CD8-positive, alpha-beta memory T cell (primary cell): Measurements from ENCODE around the gene PTP4A1. TPM values are rescaled to one million over a fixed set of nuclear protein-coding genes. Genes with fewer than 3 reads are reported as not detected.

Source experiments
- CTCF ChIA-PET: fragments of 350-600 bp; sonication (Branson Sonifier 250); formaldehyde crosslinking; loops from one replicate; lab custom pipeline; 2021; ENCODE audit warnings: antibody characterized with exemption; lab: Charles Lee
- POLR2A ChIA-PET: fragments of 350-600 bp; sonication (Branson Sonifier 250); formaldehyde crosslinking; loops from one replicate; lab custom pipeline; 2021; ENCODE audit warnings: antibody characterized with exemption; lab: Charles Lee
- DNase-seq, 5 donors: peaks; one replicate each; pipeline versions ENCODE4 v3.0.0 to v3.0.0-alpha.2; 2020 to 2022; ENCODE audit warnings: mixed read lengths in 1 of 5
- H3K27ac ChIP-seq: one replicate; pipeline ENCODE4 v1.7.0; 2013; ENCODE audit warnings: low read depth, mild to moderate bottlenecking, low read length, moderate library complexity
- H3K27me3 ChIP-seq: 2 replicates; pipeline ENCODE4 v1.7.0; 2013; ENCODE audit warnings: low read length, mild to moderate bottlenecking; ENCODE audit not compliant: insufficient read depth, poor library complexity, severe bottlenecking
- H3K36me3 ChIP-seq: 2 replicates; pipeline ENCODE4 v1.7.0; 2013; ENCODE audit warnings: mild to moderate bottlenecking, low read length, moderate library complexity; ENCODE audit not compliant: insufficient read depth
- H3K4me1 ChIP-seq: 2 replicates; pipeline ENCODE4 v1.7.0; 2013; ENCODE audit warnings: mild to moderate bottlenecking, low read length, moderate library complexity; ENCODE audit not compliant: insufficient read depth
- H3K4me3 ChIP-seq: 2 replicates; pipeline ENCODE4 v1.7.0; 2013; ENCODE audit warnings: mild to moderate bottlenecking, low read length
- H3K9me3 ChIP-seq: 2 replicates; pipeline ENCODE4 v1.7.0; 2013; ENCODE audit warnings: mild to moderate bottlenecking, low read length
- H3K27ac Mint-ChIP-seq, 8 donors: one replicate each; pipeline ENCODE4 v1.8.0; 2020 to 2021; ENCODE audit warnings: mixed read lengths in 8 of 8, mild to moderate bottlenecking in 6 of 8, inconsistent platforms in 3 of 8, moderate library complexity in 3 of 8
- H3K27me3 Mint-ChIP-seq, 2 donors: one replicate each; pipeline ENCODE4 v1.8.0; 2020 to 2021; ENCODE audit warnings: mixed read lengths in 2 of 2, mild to moderate bottlenecking in 1 of 2, moderate library complexity in 1 of 2
- H3K36me3 Mint-ChIP-seq, 3 donors: one replicate each; pipeline ENCODE4 v1.8.0; 2020 to 2021; ENCODE audit warnings: mixed read lengths in 3 of 3, inconsistent platforms in 1 of 3, mild to moderate bottlenecking in 1 of 3
- H3K4me1 Mint-ChIP-seq, 3 donors: one replicate each; pipeline ENCODE4 v1.8.0; 2020 to 2021; ENCODE audit warnings: mixed read lengths in 3 of 3, inconsistent platforms in 1 of 3, mild to moderate bottlenecking in 1 of 3
- H3K4me3 Mint-ChIP-seq, 7 donors: one replicate each; pipeline ENCODE4 v1.8.0; 2020 to 2021; ENCODE audit warnings: mixed read lengths in 7 of 7, mild to moderate bottlenecking in 6 of 7, moderate library complexity in 4 of 7, inconsistent platforms in 2 of 7
- H3K9me3 Mint-ChIP-seq, 5 donors: one replicate each; pipeline ENCODE4 v1.8.0; 2020 to 2022; ENCODE audit warnings: mixed read lengths in 5 of 5, mild to moderate bottlenecking in 3 of 5, moderate library complexity in 2 of 5, inconsistent platforms in 1 of 5
- polyA plus RNA-seq: library from polyadenylated mRNA; unstranded; fragments of 300-500 nt; fragmentation: Illumina TruSeq; gene quantifications from one replicate; pipeline ENCODE4 v1.2.3, GENCODE V29; 2021
- total RNA-seq, 2 experiments: library from RNA; stranded (reverse); gene quantifications; one replicate each; pipeline ENCODE4 v1.2.3, GENCODE V29; 2021

Gene PTP4A1
- total and polyA plus RNA-seq, 3 experiments from 2014 or later: 54.3 to 107 (median 92.3) TPM

DNA sequence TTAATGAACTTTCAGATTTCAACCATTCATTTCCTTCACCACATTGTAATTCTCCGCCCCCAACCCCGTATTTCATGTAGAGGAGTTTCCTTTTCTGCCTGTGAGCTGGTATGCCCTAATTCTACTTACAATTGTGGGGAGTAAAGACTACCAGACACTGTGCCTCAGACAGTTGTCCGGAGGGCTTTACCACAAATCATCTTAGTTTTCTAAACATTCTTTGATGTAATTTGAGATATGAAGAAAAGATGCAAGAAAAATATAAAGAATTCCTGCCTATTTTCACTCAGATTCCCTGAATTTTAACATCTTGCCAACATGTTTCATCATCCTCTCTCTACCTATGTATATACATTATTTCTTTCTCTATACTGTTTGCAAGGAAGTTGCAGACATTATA, 28.3 kb upstream of the PTP4A1 start:
- Mint-ChIP-seq H3K4me1 (peaks cover 0 to 8% (median 0%) of the 10 kb centered on the region in 3 donors), H3K27me3 (peaks cover 26 to 46% of the 10 kb centered on the region in 2 donors), H3K27ac (no peak overlapping the region), H3K36me3 (no peaks in the 10 kb centered on the region), H3K9me3 (no peaks in the 10 kb centered on the region), H3K4me3 (no peak overlapping the region)
- POLR2A ChIA-PET: no interaction called here
- Histone ChIP-seq H3K27me3 (no peaks in the 10 kb centered on the region), H3K36me3 (no peaks in the 10 kb centered on the region), H3K27ac (no peak overlapping the region), H3K4me1 (no peaks in the 10 kb centered on the region), H3K4me3 (no peak overlapping the region), H3K9me3 (no peaks in the 10 kb centered on the region)
- CTCF ChIA-PET: no interaction called here
- DNase-seq: no peak

DNA sequence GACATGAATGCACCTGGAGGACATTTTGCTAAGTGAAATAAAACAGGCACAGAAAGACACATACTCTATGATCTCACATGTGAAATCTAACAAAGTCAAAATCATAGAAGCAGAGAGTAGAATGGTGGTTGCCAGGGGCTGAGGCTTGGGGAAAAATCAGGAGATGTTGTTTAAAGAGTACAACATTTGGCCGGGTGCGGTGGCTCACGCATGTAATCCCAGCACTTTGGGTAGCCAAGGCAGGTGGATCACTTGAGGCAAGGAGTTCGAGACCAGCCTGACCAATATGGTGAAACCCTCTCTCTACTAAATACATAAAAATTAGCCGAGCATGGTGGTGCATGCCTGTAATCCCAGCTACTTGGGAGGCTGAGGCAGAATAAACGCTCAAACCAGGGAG, 26.0 kb upstream of the PTP4A1 start:
- Histone ChIP-seq H3K27me3 (no peaks in the 10 kb centered on the region), H3K9me3 (no peaks in the 10 kb centered on the region), H3K4me3 (no peak overlapping the region), H3K36me3 (no peaks in the 10 kb centered on the region), H3K27ac (no peak overlapping the region), H3K4me1 (no peaks in the 10 kb centered on the region)
- no peak for DNase-seq
- POLR2A ChIA-PET: no interaction called here
- no peak overlapping the region for H3K27ac Mint-ChIP-seq
- peaks cover 21 to 42% of the 10 kb centered on the region in 2 donors for H3K27me3 Mint-ChIP-seq
- no peaks in the 10 kb centered on the region for H3K36me3 Mint-ChIP-seq
- CTCF ChIA-PET: no interaction called here
- H3K9me3 Mint-ChIP-seq: no peaks in the 10 kb centered on the region
- peaks cover 0 to 8% (median 0%) of the 10 kb centered on the region in 3 donors for H3K4me1 Mint-ChIP-seq
- H3K4me3 Mint-ChIP-seq: no peak overlapping the region

DNA sequence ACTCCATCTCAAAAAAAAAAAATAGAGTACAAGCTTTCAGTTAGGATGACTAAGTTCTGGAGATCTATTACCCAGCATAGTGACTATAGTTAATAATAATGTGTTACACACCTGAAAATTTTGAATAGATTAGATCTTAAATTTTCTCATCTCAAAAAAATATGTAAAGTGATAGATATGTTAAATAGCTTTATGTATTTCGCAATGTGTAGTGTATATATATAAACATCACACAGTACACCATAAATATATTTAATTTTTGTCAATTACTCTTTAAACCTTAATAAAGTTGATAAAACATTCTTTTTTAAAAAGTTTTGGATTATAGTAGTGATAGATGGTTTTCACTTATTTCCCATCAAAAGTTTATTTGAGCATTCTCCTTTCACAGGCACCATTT, 25.6 kb upstream of the PTP4A1 start:
- H3K36me3 ChIP-seq: no peaks in the 10 kb centered on the region
- no peaks in the 10 kb centered on the region for H3K9me3 ChIP-seq
- no peaks in the 10 kb centered on the region for H3K36me3 Mint-ChIP-seq
- ChIA-PET CTCF (no interaction called here), POLR2A (no interaction called here)
- H3K4me1 ChIP-seq: no peaks in the 10 kb centered on the region
- H3K27me3 ChIP-seq: no peaks in the 10 kb centered on the region
- peaks cover 18 to 39% of the 10 kb centered on the region in 2 donors for H3K27me3 Mint-ChIP-seq
- DNase-seq: no peak
- no peak overlapping the region for H3K4me3 Mint-ChIP-seq
- H3K4me3 ChIP-seq: no peak overlapping the region
- peaks cover 0 to 8% (median 0%) of the 10 kb centered on the region in 3 donors for H3K4me1 Mint-ChIP-seq
- H3K9me3 Mint-ChIP-seq: no peaks in the 10 kb centered on the region
- no peak overlapping the region for H3K27ac Mint-ChIP-seq
- H3K27ac ChIP-seq: no peak overlapping the region

DNA sequence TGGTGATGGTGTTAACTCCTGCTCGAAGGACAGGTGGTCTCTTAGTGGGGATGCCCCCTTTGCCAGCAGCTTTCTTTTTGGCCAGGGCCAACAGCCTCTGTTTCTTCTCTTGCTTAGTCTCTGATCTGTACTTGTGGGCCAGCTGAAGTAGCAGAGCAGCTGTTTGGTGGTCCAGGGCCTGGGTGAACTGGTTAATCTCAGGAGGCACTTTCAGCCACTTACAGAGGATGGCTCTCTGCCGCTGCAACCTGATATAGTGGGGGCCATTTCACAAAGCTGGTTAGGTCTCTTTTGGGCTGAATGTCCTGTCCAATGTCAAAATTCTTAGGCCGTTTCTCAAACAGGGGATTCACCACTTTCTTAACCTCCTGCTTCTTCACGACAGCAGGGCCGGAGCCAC, 23.2 kb upstream of the PTP4A1 start:
- H3K36me3 Mint-ChIP-seq: no peaks in the 10 kb centered on the region
- Histone ChIP-seq H3K36me3 (no peaks in the 10 kb centered on the region), H3K27me3 (no peaks in the 10 kb centered on the region), H3K27ac (no peak overlapping the region), H3K4me1 (no peaks in the 10 kb centered on the region), H3K9me3 (no peaks in the 10 kb centered on the region), H3K4me3 (no peak overlapping the region)
- peaks cover 0 to 2% (median 0%) of the 10 kb centered on the region in 5 donors for H3K9me3 Mint-ChIP-seq
- ChIA-PET CTCF (no interaction called here), POLR2A (no interaction called here)
- peaks cover 0 to 3% (median 0%) of the 10 kb centered on the region in 3 donors for H3K4me1 Mint-ChIP-seq
- no peak overlapping the region for H3K27ac Mint-ChIP-seq
- peaks cover 13 to 35% of the 10 kb centered on the region in 2 donors for H3K27me3 Mint-ChIP-seq
- DNase-seq: no peak
- H3K4me3 Mint-ChIP-seq: no peak overlapping the region

DNA sequence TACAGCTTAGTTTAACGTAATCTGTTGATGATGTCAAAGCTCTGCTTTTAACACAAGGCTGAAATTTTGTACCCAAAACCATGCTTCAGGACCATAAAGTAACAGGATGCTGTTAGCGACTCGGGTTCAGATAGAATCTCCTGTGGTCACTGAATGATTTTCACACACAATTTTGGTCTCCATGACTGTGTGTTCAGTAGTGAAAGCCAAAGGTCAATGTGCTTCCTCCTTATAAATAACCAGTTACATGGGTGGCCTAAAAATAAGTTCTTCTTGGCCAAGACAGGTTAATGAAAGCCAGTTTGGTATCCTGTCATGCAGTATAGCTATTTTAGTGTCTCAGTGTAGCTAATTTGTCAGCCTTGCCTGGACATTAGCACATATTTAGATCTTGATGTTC, 19.1 kb upstream of the PTP4A1 start:
- no peaks in the 10 kb centered on the region for H3K36me3 ChIP-seq
- no peak overlapping the region for H3K4me3 ChIP-seq
- H3K4me1 ChIP-seq: no peaks in the 10 kb centered on the region
- CTCF ChIA-PET: no interaction called here
- DNase-seq: no peak
- H3K9me3 Mint-ChIP-seq: peaks cover 0 to 2% (median 0%) of the 10 kb centered on the region in 5 donors
- H3K4me1 Mint-ChIP-seq: no peaks in the 10 kb centered on the region
- H3K27me3 Mint-ChIP-seq: peaks cover 2 to 42% of the 10 kb centered on the region in 2 donors
- no peak overlapping the region for H3K27ac Mint-ChIP-seq
- H3K36me3 Mint-ChIP-seq: no peaks in the 10 kb centered on the region
- POLR2A ChIA-PET: no interaction called here
- H3K27ac ChIP-seq: no peak overlapping the region
- H3K27me3 ChIP-seq: no peaks in the 10 kb centered on the region
- no peak overlapping the region for H3K4me3 Mint-ChIP-seq
- H3K9me3 ChIP-seq: no peaks in the 10 kb centered on the region

DNA sequence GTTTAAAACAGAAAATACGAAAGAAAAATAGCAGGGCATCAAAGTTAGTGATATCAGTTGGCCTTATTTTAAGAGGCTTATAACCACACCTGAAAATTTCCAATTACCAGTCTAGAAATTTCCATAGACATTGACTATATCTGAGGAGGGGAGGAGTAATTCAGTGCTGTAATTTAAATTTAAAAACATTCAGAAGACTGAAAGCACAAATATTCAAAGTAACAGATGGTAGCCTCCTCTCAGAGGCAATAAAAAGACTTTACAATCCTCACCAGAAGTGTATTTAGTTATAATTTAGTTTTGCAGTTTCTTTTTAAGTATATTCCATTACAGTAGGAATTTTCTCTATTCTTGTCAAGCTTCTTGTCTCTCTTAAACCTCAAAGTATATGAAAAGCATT, 18.4 kb upstream of the PTP4A1 start:
- POLR2A ChIA-PET: no interaction called here
- Histone ChIP-seq H3K27ac (no peak overlapping the region), H3K36me3 (no peaks in the 10 kb centered on the region), H3K27me3 (no peaks in the 10 kb centered on the region), H3K4me1 (no peaks in the 10 kb centered on the region), H3K9me3 (no peaks in the 10 kb centered on the region), H3K4me3 (no peak overlapping the region)
- H3K4me3 Mint-ChIP-seq: no peak overlapping the region
- CTCF ChIA-PET: no interaction called here
- no peaks in the 10 kb centered on the region for H3K4me1 Mint-ChIP-seq
- H3K9me3 Mint-ChIP-seq: peaks cover 0 to 2% (median 0%) of the 10 kb centered on the region in 5 donors
- no peak overlapping the region for H3K27ac Mint-ChIP-seq
- DNase-seq: no peak
- peaks cover 2 to 47% of the 10 kb centered on the region in 2 donors for H3K27me3 Mint-ChIP-seq
- H3K36me3 Mint-ChIP-seq: no peaks in the 10 kb centered on the region

DNA sequence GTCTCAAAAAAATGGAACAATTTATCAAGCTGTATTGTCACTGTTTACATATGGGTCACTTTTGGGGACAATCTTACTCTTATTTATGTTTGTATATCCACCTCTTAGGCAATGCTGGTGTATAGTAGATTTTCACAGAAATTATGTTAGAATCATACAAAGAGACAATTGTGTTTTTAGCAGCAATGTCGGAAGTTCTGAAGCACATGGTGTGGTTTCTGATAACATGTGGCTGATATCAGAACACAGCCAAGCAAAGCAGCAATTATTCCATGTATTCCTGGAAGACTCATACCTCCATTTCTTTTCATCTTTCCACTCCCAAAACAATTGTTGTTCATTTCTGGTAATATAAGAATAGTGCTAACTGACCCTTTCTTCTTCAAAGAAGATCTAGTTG, 17.5 kb upstream of the PTP4A1 start:
- no peaks in the 10 kb centered on the region for H3K36me3 Mint-ChIP-seq
- H3K4me1 Mint-ChIP-seq: no peaks in the 10 kb centered on the region
- no peak overlapping the region for H3K4me3 ChIP-seq
- peaks cover 0 to 2% (median 0%) of the 10 kb centered on the region in 5 donors for H3K9me3 Mint-ChIP-seq
- no peaks in the 10 kb centered on the region for H3K36me3 ChIP-seq
- CTCF ChIA-PET: no interaction called here
- no peaks in the 10 kb centered on the region for H3K4me1 ChIP-seq
- no peaks in the 10 kb centered on the region for H3K27me3 ChIP-seq
- H3K27ac Mint-ChIP-seq: no peak overlapping the region
- no peak overlapping the region for H3K27ac ChIP-seq
- no peak overlapping the region for H3K4me3 Mint-ChIP-seq
- POLR2A ChIA-PET: no interaction called here
- peaks cover 2 to 53% of the 10 kb centered on the region in 2 donors for H3K27me3 Mint-ChIP-seq
- no peaks in the 10 kb centered on the region for H3K9me3 ChIP-seq
- no peak for DNase-seq

DNA sequence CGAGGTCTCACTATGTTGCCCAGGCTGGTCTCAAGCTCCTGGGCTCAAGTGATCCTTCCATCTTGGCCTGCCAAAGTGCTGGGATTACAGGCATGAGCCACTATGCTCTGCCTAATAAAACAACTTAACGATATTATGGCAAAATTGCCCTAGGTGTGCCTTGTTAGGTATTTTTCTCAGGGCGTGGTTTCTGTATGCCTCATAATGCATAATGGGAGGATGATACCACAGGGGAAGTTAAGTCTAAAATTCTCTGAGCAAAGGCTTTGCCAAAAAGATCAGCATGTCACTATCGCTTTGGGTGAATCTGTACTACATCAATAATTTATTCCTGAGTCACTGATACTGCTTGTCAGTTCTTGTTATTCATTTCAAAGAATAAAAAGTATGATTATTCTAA, 15.9 kb upstream of the PTP4A1 start:
- H3K27ac ChIP-seq: no peak overlapping the region
- H3K4me3 ChIP-seq: no peak overlapping the region
- H3K9me3 ChIP-seq: no peaks in the 10 kb centered on the region
- no peak overlapping the region for H3K4me3 Mint-ChIP-seq
- H3K4me1 Mint-ChIP-seq: no peaks in the 10 kb centered on the region
- H3K9me3 Mint-ChIP-seq: peaks cover 0 to 2% (median 0%) of the 10 kb centered on the region in 5 donors
- no peaks in the 10 kb centered on the region for H3K36me3 ChIP-seq
- no peak overlapping the region for H3K27ac Mint-ChIP-seq
- H3K27me3 Mint-ChIP-seq: peaks cover 2 to 56% of the 10 kb centered on the region in 2 donors
- no peaks in the 10 kb centered on the region for H3K36me3 Mint-ChIP-seq
- no peaks in the 10 kb centered on the region for H3K27me3 ChIP-seq
- no peak for DNase-seq
- ChIA-PET CTCF (no interaction called here), POLR2A (no interaction called here)
- no peaks in the 10 kb centered on the region for H3K4me1 ChIP-seq

DNA sequence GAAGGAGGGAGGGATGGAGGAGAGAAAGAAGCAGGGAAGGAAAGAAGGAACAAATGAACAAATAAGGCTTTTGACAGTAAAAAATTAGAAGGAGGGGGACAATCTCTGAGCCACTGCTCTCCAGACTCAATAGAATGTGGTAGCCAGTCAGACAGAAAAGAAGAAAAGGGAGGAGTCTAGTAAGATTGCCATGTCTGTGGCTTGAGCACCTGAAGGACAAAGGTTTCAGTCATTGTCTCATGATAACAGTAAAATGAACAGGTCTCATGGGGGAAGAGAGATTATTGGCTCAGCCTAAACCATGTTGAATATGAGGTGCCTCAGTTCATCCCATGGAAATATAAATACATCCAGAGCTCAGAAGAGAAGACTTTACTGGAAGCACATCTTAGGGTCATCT, 14.0 kb upstream of the PTP4A1 start:
- H3K4me1 Mint-ChIP-seq: no peaks in the 10 kb centered on the region
- H3K9me3 Mint-ChIP-seq: peaks cover 0 to 2% (median 0%) of the 10 kb centered on the region in 5 donors
- ChIA-PET POLR2A (no interaction called here), CTCF (no interaction called here)
- Histone ChIP-seq H3K27me3 (no peaks in the 10 kb centered on the region), H3K4me1 (no peaks in the 10 kb centered on the region), H3K27ac (no peak overlapping the region), H3K9me3 (no peaks in the 10 kb centered on the region), H3K36me3 (no peaks in the 10 kb centered on the region), H3K4me3 (no peak overlapping the region)
- no peak overlapping the region for H3K4me3 Mint-ChIP-seq
- H3K27ac Mint-ChIP-seq: no peak overlapping the region
- no peak for DNase-seq
- no peaks in the 10 kb centered on the region for H3K36me3 Mint-ChIP-seq
- H3K27me3 Mint-ChIP-seq: peaks cover 2 to 61% of the 10 kb centered on the region in 2 donors
